ENCODE measurements around the gene HLA-DRB5. TPM values are rescaled to one million over a fixed set of nuclear protein-coding genes. Genes with fewer than 3 reads are reported as not detected.

Gene HLA-DRB5
- total and polyA plus RNA-seq, 2 donors (not counting 3 experiments of a cell fraction or from before 2014, with no cell fraction given), result not detected

DNA sequence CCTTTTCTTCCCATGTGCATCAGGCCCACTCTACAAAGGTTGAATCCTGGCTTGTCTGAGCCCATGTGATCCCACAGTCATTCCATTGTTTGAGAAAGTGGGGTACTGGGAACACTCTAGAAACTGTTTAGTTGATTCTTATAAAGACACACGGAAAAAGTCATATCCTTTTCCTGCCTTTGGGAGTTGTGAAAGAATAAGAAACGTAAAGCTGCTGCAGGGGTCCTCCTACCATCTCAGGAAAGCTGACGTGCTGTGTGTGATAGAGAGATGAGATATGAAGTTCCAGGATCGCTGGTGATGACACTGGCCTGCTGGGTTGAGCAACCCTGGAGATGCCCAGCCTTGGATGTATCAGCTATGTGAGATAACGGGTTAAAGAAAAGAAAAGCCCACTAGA is 21.3 kb upstream of the HLA-DRB5 start:
- no peak overlapping the region for H3K4me2 ChIP-seq (ENCODE audit: insufficient read depth, low read length)
- CTCF ChIA-PET, result no interaction called here
- no peaks in the 10 kb centered on the region for H3K79me2 ChIP-seq (ENCODE audit: control insufficient read depth, insufficient read depth, low read length)
- H4K20me1 ChIP-seq (replicated peaks; ENCODE audit: control insufficient read depth, extremely low read depth, insufficient read depth, low read length), result no peaks in the 10 kb centered on the region
- H3K9ac ChIP-seq (replicated peaks; ENCODE audit: extremely low read depth, insufficient read depth, low read length), result no peak overlapping the region
- BruUV-seq (replicated peaks), result no TSS peak
- H3K36me3 ChIP-seq (ENCODE audit: control insufficient read depth in 2 of 2, extremely low read depth in 1 of 2, insufficient read depth in 2 of 2, low read length in 2 of 2), result no peaks in the 10 kb centered on the region
- DNase-seq (ENCODE audit: low read depth, low spot score), result no peak
- no peak overlapping the region for H3K27ac ChIP-seq (ENCODE audit: insufficient read depth, low read depth, low read length)
- FAIRE-seq, result no peak
- H3K9me3 ChIP-seq (replicated peaks; ENCODE audit: control insufficient read depth, insufficient read depth, low read length), result no peaks in the 10 kb centered on the region
- intact Hi-C loops (cut with micrococcal nuclease) (no loop called here), dilution Hi-C loops (cut with MboI; ENCODE audit: extremely low pct_ligation_motif_present, low sequenced_read_pairs) (no loop called here)
- POLR2A ChIA-PET, result no interaction called here
- TF ChIP-seq POLR2A (IDR thresholded peaks at IDR 0.05; ENCODE audit: low read depth, low read length) (no peak), JUN (IDR thresholded peaks at IDR 0.05; ENCODE audit: borderline replicate concordance, insufficient read depth, insufficient read length, low read depth) (no peak), GATA2 (IDR thresholded peaks at IDR 0.05; ENCODE audit: insufficient read depth, insufficient read length, low read depth, low read length) (no peak), POLR2AphosphoS5 (IDR thresholded peaks at IDR 0.05; ENCODE audit: insufficient read depth, low read depth, low read length) (no peak), FOS (IDR thresholded peaks at IDR 0.05; ENCODE audit: borderline replicate concordance, insufficient read depth, low read length) (no peak), MAX (IDR thresholded peaks at IDR 0.05; ENCODE audit: insufficient read depth, insufficient read length) (no peak), MYC (IDR thresholded peaks at IDR 0.05; ENCODE audit: low read depth, low read length) (no peak), EZH2 (IDR thresholded peaks at IDR 0.05; ENCODE audit: borderline replicate concordance, low read depth, low read length, severe bottlenecking) (no peak), CTCF (IDR thresholded peaks at IDR 0.05; ENCODE audit: extremely low read depth in 1 of 2, insufficient read depth in 1 of 2, low read depth in 1 of 2, low read length in 2 of 2) (no peak)
- no peak overlapping the region for H3K4me3 ChIP-seq (replicated peaks in 1 of 3; ENCODE audit: insufficient read depth in 1 of 3, low read depth in 1 of 3, low read length in 3 of 3)
- no peak overlapping the region for H2AFZ ChIP-seq (ENCODE audit: low read depth, low read length)
- H3K27me3 ChIP-seq (ENCODE audit: control insufficient read depth in 2 of 2, insufficient read depth in 2 of 2, low read length in 2 of 2), result no peaks in the 10 kb centered on the region
- H3K9me1 ChIP-seq (replicated peaks; ENCODE audit: control insufficient read depth, extremely low read depth, insufficient read depth, low read length), result no peaks in the 10 kb centered on the region
- no peaks in the 10 kb centered on the region for H3K4me1 ChIP-seq (ENCODE audit: control insufficient read depth, extremely low read depth, insufficient read depth, low read length)
